Measurements from ENCODE around the gene MTCH1.
"Not testable (repeated sequence)": the region's sequence is repeated elsewhere in the genome, so short reads cannot be mapped to it uniquely, and the experiment has no call there.

MTCH1 gene

DNA sequence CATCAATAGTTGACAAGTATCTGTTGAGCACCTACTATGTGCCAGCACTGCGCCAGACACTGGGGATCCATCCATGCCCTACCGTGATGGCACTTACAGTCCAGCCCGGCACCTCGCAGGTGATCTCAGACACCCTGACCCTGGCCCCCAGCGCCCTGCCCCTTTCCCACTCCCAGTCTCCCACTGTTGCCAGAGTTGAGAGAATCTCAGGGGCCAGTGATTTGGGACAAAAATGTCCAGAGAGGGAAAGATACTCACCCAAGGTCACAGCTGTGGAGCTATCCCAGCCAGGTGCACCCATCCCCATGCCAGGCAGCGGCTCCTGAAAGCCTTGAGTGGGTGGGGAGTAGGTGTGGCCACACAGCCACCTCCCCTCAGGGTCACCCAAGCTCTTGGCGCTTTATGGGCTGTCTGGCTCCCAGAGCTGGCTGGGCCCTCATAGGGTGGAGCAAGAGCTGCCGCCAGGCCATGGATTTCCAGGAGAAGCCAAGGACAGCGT, 28.2 kb downstream of the MTCH1 start:
- Histone ChIP-seq H3K36me3 (no peaks in the 10 kb centered on the region), H3K4me3 (no peak overlapping the region), H3K9ac (no peak overlapping the region), H3K9me3 (replicated peaks in 1 of 11) (no peaks in the 10 kb centered on the region), H3K4me1 (peaks cover 30 to 78% (median 61%) of the 10 kb centered on the region in 10 experiments), H3K27me3 (no peaks in the 10 kb centered on the region), H3K27ac (no peak overlapping the region), H3K4me2 (no peak overlapping the region; a peak in 1 of 22 replicates), H4K20me1 (peaks cover 0 to 7% (median 0%) of the 10 kb centered on the region in 11 experiments; a peak in 4 of 22 replicates)
- no peak for TF ChIP-seq Cebpa-rat (IDR thresholded peaks at IDR 0.05)

DNA sequence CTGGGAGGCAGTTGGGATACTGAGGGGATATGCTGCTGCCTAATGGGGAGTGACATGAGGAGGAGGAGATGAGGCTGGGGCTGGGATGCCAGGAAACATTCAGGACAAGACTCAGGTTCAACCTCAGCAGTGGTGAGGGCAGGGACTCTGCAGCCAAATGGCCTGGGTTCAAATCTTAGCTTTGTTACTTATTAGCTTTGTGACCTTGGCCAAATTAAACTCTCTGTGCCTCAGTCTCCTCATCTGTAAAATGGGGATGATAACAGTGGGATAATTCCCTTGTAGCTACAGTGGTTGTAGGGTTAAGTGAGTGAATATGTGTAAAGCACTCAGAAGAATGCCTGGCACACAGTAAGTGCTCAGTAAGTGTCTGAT, 29.6 kb downstream of the MTCH1 start:
- no peak for TF ChIP-seq Cebpa-rat (IDR thresholded peaks at IDR 0.05)
- Histone ChIP-seq H3K9ac (0 out of 22 replicates have a peak overlapping the region, but pooled peaks of 3 of the 11 experiments have one; percentile 7 to 48 (median 10)), H3K9me3 (replicated peaks in 1 of 11) (no peaks in the 10 kb centered on the region), H3K36me3 (no peaks in the 10 kb centered on the region), H3K27me3 (no peaks in the 10 kb centered on the region), H3K4me3 (no peak overlapping the region), H4K20me1 (peaks cover 0 to 7% (median 0%) of the 10 kb centered on the region in 11 experiments; a peak in 4 of 22 replicates), H3K4me2 (peak overlapping the region; percentile 61 to 98 (median 92); a peak in 20 of 22 replicates), H3K27ac (no peak overlapping the region), H3K4me1 (peaks cover 30 to 65% (median 49%) of the 10 kb centered on the region in 10 experiments)

DNA sequence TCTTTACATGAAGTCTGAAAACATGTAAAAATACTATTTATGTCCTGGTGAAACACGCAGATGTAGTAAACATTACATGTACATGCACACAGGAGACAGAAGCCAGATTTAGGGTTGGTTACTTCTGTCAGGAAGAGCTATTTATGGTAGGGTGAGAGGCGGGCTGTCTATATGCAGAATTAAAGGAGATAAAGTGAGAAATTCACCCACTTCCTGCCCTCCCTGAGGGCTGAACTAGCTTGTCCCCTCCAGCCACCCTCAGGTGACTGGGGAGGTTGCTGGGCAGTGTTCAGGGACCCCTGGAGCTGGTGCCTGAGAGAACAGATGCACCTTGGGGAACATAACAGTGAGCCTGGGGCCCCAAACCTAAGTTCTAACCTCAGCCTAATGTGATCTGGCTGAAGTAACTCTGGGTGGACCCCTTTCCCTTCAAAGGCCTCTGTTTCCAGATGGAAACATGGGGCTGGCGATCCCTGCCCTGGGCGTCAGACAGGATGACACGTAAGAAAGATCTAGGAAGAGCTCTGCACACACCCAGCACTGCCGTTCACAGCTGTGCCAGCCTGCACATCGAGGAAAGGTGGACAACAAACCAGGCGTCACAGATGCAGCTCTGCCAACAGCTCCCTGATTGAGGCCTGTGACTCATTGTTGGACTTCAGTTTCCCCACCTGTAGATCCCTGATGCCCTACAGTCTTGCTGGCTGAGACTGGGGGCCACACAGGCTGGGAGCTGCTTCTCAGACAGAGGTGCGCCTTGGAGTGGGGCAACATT, 30.1 kb downstream of the MTCH1 start:
- H3K9ac ChIP-seq, result peak overlapping the region in 7 of 11 experiments; percentile 1 to 48 (median 21); a peak in 5 of 22 replicates
- TF ChIP-seq Cebpa-rat (IDR thresholded peaks at IDR 0.05), result no peak
- peak overlapping the region in 3 of 11 experiments; percentile 4 to 49 (median 5); a peak in 3 of 22 replicates for H3K27ac ChIP-seq

DNA sequence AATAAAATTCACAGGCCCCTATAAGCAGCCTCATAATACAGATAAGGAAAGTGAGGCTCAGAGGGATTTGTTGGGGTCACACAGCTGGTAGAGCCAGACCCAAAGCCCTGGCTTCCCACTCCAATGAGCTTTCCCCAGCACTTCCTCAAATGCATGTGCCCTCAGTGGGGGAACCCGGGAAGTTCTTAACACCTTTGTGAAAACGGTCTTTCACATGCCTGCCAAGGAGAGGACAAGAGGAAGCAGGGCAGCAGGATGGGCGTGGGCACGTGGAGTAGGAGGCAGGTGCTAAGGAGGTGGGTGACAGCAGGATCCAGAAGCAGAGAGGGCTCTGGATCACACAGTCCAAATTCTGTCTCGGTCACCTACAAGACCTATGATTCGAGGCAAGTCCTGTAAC, 30.9 kb downstream of the MTCH1 start:
- Histone ChIP-seq H3K27ac (peak overlapping the region in 4 of 11 experiments; percentile 46 to 64 (median 55); a peak in 6 of 22 replicates), H3K9me3 (replicated peaks in 1 of 11) (no peaks in the 10 kb centered on the region), H3K4me1 (peaks cover 30 to 61% (median 43%) of the 10 kb centered on the region in 10 experiments), H4K20me1 (peaks cover 0 to 7% (median 0%) of the 10 kb centered on the region in 11 experiments; a peak in 4 of 22 replicates), H3K9ac (peak overlapping the region in 5 of 11 experiments; percentile 10 to 50 (median 34); a peak in 7 of 22 replicates), H3K27me3 (no peaks in the 10 kb centered on the region), H3K36me3 (no peaks in the 10 kb centered on the region), H3K4me3 (peak overlapping the region in 8 of 10 experiments; percentile 11 to 57 (median 42); a peak in 11 of 20 replicates), H3K4me2 (peak overlapping the region; percentile 61 to 98 (median 92))
- no peak for TF ChIP-seq Cebpa-rat (IDR thresholded peaks at IDR 0.05)

More for the DNA sequence above, 30.1 kb downstream of the MTCH1 start:
- Histone ChIP-seq H3K4me2 (peak overlapping the region; percentile 61 to 98 (median 92)), H3K4me1 (peaks cover 30 to 62% (median 46%) of the 10 kb centered on the region in 10 experiments), H3K4me3 (peak overlapping the region in 7 of 10 experiments; percentile 11 to 57 (median 42); a peak in 9 of 20 replicates), H3K9me3 (replicated peaks in 1 of 11) (no peaks in the 10 kb centered on the region), H3K27me3 (no peaks in the 10 kb centered on the region), H3K36me3 (no peaks in the 10 kb centered on the region), H4K20me1 (peaks cover 0 to 7% (median 0%) of the 10 kb centered on the region in 11 experiments; a peak in 4 of 22 replicates)

DNA sequence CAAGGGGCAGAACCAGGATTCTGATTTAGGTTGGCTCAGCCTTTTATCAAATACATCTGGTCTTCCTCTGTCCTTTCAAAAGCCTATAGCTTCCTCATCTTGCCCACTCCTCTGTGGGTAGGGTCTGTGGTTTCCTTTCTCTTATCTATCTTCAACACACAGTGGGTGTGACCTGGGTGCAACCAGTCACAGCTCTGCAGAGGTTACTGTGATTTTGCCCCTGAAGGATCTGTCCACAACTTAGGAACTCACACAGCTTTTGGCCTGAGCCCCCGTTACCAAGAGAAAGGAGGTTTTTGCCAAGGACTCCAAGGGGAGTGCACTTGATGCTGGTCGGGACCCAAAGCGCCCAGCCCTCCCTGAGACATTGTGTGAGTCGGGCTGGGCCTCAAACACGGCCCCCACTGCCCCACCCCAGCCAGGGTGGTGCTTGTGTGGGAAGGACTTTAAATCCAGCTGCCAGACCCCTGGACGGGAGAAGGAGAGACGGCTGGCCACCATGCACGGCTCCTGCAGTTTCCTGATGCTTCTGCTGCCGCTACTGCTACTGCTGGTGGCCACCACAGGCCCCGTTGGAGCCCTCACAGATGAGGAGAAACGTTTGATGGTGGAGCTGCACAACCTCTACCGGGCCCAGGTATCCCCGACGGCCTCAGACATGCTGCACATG, 31.6 kb downstream of the MTCH1 start, which contains the start of gene PI16:
Gene PI16, plus strand, starts transcription at position 477 of the 670 bp plus-strand sequence. Its CDS starts 23 bp downstream, at position 500.
- TF ChIP-seq Cebpa-rat (IDR thresholded peaks at IDR 0.05), result no peak
- peak within 1 kb of the TSS in 9 of 11 experiments; percentile 1 to 50 (median 34); a peak in 13 of 22 replicates for H3K9ac ChIP-seq
- no peaks in the 10 kb centered on the region for H3K36me3 ChIP-seq
- peak within 1 kb of the TSS; percentile 61 to 98 (median 92) for H3K4me2 ChIP-seq
- peaks cover 30 to 56% (median 43%) of the 10 kb centered on the region in 10 experiments for H3K4me1 ChIP-seq
- peaks cover 0 to 7% (median 0%) of the 10 kb centered on the region in 11 experiments; a peak in 4 of 22 replicates for H4K20me1 ChIP-seq
- H3K27me3 ChIP-seq, result no peaks in the 10 kb centered on the region
- no peaks in the 10 kb centered on the region for H3K9me3 ChIP-seq (replicated peaks in 1 of 11)
- H3K27ac ChIP-seq, result peak within 1 kb of the TSS in 8 of 11 experiments; percentile 45 to 64 (median 54); a peak in 15 of 22 replicates
- peak within 1 kb of the TSS in 8 of 10 experiments; percentile 11 to 57 (median 42); a peak in 14 of 20 replicates for H3K4me3 ChIP-seq

DNA sequence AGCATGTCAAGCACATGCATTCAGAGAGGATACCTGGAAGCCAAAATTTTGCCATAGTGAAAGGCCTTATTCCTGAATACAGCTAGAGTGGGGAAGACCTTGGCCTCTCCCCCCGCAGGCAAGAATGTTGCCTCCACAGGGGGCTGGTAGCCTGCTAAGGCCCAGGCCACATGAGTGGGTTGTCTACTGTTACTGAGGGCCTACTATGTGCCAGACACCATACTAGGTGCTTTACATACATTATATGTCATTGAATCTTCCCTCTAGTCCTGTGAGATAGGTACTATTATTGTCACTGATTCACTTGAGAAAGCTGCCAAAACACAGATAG, 32.1 kb downstream of the MTCH1 start:
- Histone ChIP-seq H4K20me1 (peaks cover 0 to 7% (median 0%) of the 10 kb centered on the region in 11 experiments; a peak in 4 of 22 replicates), H3K4me1 (peaks cover 30 to 58% (median 44%) of the 10 kb centered on the region in 10 experiments), H3K27ac (peak overlapping the region in 8 of 11 experiments; percentile 33 to 54 (median 50); a peak in 14 of 22 replicates), H3K9ac (peak overlapping the region in 4 of 11 experiments; percentile 2 to 34 (median 19); a peak in 5 of 22 replicates), H3K36me3 (no peaks in the 10 kb centered on the region), H3K27me3 (no peaks in the 10 kb centered on the region), H3K4me2 (peak overlapping the region; percentile 61 to 98 (median 92)), H3K4me3 (peak overlapping the region in 2 of 10 experiments; percentile 38 to 50; a peak in 1 of 20 replicates), H3K9me3 (replicated peaks in 1 of 11) (no peaks in the 10 kb centered on the region)
- no peak for TF ChIP-seq Cebpa-rat (IDR thresholded peaks at IDR 0.05)

DNA sequence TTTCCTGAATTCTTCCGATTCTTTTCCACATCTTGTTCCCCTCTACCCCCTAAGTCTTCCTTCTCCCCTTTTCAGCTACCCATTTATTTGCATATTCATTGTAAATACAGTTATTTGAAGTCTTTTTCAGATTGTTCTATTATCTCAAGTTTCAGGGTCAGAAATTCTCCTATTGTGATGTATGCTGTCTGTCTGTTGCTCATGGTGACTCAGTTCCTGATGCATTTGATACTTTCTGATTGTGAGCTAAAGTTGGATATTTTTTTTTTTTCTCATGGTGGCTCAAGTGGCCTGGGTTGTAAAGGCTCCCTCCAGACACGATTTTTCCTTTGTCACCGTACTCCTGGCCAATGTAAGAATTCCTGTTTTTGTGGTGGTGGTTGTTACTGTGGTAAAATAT, 36.4 kb downstream of the MTCH1 start:
- H3K27me3 ChIP-seq, result no peaks in the 10 kb centered on the region
- TF ChIP-seq Cebpa-rat (IDR thresholded peaks at IDR 0.05), result no peak
- H4K20me1 ChIP-seq, result peaks cover 0 to 4% (median 0%) of the 10 kb centered on the region in 11 experiments; a peak in 4 of 22 replicates
- H3K36me3 ChIP-seq, result no peaks in the 10 kb centered on the region
- no peak overlapping the region for H3K9ac ChIP-seq
- H3K4me2 ChIP-seq, result peak overlapping the region in 4 of 11 experiments; percentile 5 to 37 (median 22); a peak in 1 of 22 replicates
- no peak overlapping the region for H3K4me3 ChIP-seq
- H3K4me1 ChIP-seq, result peaks cover 13 to 47% (median 41%) of the 10 kb centered on the region in 10 experiments
- no peaks in the 10 kb centered on the region for H3K9me3 ChIP-seq (replicated peaks in 1 of 11)
- no peak overlapping the region for H3K27ac ChIP-seq

DNA sequence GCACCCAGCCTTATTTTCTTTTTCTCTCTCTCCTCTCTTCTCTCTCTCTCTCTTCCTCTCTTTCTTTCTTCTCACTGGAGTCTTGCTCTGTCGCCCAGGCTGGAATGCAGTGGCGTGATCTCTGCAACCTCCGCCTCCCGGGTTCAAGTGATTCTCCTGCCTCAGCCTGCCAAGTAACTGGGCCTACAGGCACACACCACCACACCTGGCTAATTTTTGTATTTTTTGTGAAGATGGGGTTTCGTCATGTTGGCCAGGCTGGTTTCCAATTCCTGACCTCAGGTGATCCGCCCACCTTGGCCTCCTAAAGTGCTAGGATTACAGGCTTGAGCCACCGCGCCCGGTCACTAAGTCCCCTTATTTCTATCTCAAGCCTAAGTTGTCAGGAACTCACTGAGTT, 36.9 kb downstream of the MTCH1 start:
- H3K36me3 ChIP-seq; H3K4me3 ChIP-seq; H4K20me1 ChIP-seq; H3K27ac ChIP-seq; H3K9me3 ChIP-seq (replicated peaks in 1 of 11); H3K27me3 ChIP-seq; H3K9ac ChIP-seq: not testable (repeated sequence)
- peak overlapping the region in 4 of 11 experiments; percentile 5 to 37 (median 12); a peak in 2 of 22 replicates for H3K4me2 ChIP-seq
- H3K4me1 ChIP-seq, result peaks cover 8 to 43% (median 37%) of the 10 kb centered on the region in 10 experiments

Measured in BLaER1 treated with 17β-estradiol and CSF1 and Interleukin-3, amounts not matched to agents 10 nM and 100 nM (cell line).